GM12878 (cell line): Measurements from ENCODE around the gene CIAO1. TPM values are rescaled to one million over a fixed set of nuclear protein-coding genes. Genes with fewer than 3 reads are reported as not detected.
A peak's percentile ranks its signal among the peaks of the same experiment; 100 is the strongest.

Experiments used
- ATAC-seq: fragments of 200-7000 bp; cut with Tn5 transposase; 3 replicates; pipeline ENCODE4 v1.9.1; 2020; ENCODE audit warnings: mild to moderate bottlenecking, moderate library complexity
- BruUV-seq: library from RNA; stranded (reverse); fragments of 400-500 nt; replicated peaks from 2 replicates; lab custom pipeline; 2021; lab: Mats Ljungman, UMichigan
- CTCF ChIA-PET: fragments of 300-600 bp; sonication (Branson Sonifier 250); formaldehyde crosslinking; extraction: SDS; loops from one replicate; lab custom pipeline; 2021; ENCODE audit warnings: inconsistent platforms; lab: Yijun Ruan, JAX
- POLR2A ChIA-PET: fragments of 350-600 bp; formaldehyde crosslinking; extraction: SDS; loops from one replicate; lab custom pipeline; 2021; ENCODE audit warnings: inconsistent platforms; lab: Charles Lee
- RAD21 ChIA-PET: fragments of 300-600 bp; sonication (Branson Sonifier 250); formaldehyde crosslinking; loops from one replicate; lab custom pipeline; 2023; ENCODE audit warnings: antibody characterized with exemption; ENCODE audit not compliant: unreplicated experiment; lab: Charles Lee
- SMC1A ChIA-PET: fragments of 300-600 bp; sonication (Branson Sonifier 250); formaldehyde crosslinking; loops from one replicate; lab custom pipeline; 2023; ENCODE audit not compliant: unreplicated experiment, uncharacterized antibody; lab: Charles Lee
- DNase-seq: peaks from one replicate; pipeline ENCODE4 v3.0.0-alpha.2; 2011; ENCODE audit warnings: low read depth, low spot score
- FAIRE-seq: peaks from 3 replicates; lab custom pipeline; 2011; peaks lifted over from hg19 to GRCh38; lab: Jason Lieb, UNC
- H2AFZ ChIP-seq: 2 replicates; pipeline ENCODE4 v1.6.0; 2011; ENCODE audit warnings: low read depth, low read length, control low read depth; ENCODE audit not compliant: control insufficient read depth
- H3K27ac ChIP-seq: 2 replicates; pipeline ENCODE4 v1.5.1; 2011; ENCODE audit warnings: control low read depth; ENCODE audit not compliant: control insufficient read depth, insufficient read depth
- H3K27me3 ChIP-seq, 2 experiments: replicated peaks in 1 of 2; 2 replicates each; pipeline versions ENCODE4 v1.6.0 to v1.6.1; 2011; ENCODE audit warnings: low read length in 1 of 2; ENCODE audit not compliant: control insufficient read depth in 2 of 2, insufficient read depth in 2 of 2
- H3K36me3 ChIP-seq, 2 experiments: 2 replicates each; pipeline ENCODE4 v1.5.1; 2011; ENCODE audit warnings: low read length in 1 of 2; ENCODE audit not compliant: control insufficient read depth in 2 of 2, insufficient read depth in 2 of 2
- H3K4me1 ChIP-seq: 2 replicates; pipeline ENCODE4 v1.6.1; 2011; ENCODE audit warnings: mild to moderate bottlenecking, low read length, moderate library complexity, mixed read lengths; ENCODE audit not compliant: control insufficient read depth, insufficient read depth
- H3K4me2 ChIP-seq: 2 replicates; pipeline ENCODE4 v1.6.0; 2011; ENCODE audit warnings: control low read depth; ENCODE audit not compliant: control insufficient read depth, insufficient read depth
- H3K4me3 ChIP-seq: fragments of 200-600 bp; sonication (generic); 2 replicates; pipeline ENCODE4 v1.5.1; 2016
- H3K79me2 ChIP-seq: 2 replicates; pipeline ENCODE4 v1.6.0; 2011; ENCODE audit warnings: low read length; ENCODE audit not compliant: control insufficient read depth, insufficient read depth
- H3K9ac ChIP-seq: 2 replicates; pipeline ENCODE4 v1.8.0; 2011; ENCODE audit warnings: low read length, control low read depth, mixed read lengths; ENCODE audit not compliant: control insufficient read depth, insufficient read depth
- H3K9me3 ChIP-seq: replicated peaks from 3 replicates; pipeline ENCODE4 v1.5.1; 2011; ENCODE audit warnings: mild to moderate bottlenecking, low read length; ENCODE audit not compliant: control insufficient read depth, insufficient read depth
- H4K20me1 ChIP-seq: 2 replicates; pipeline ENCODE4 v1.6.0; 2011; ENCODE audit not compliant: control insufficient read depth, insufficient read depth
- ATF3 ChIP-seq: IDR thresholded peaks from 2 replicates; pipeline ENCODE4 v1.6.1; 2011; ENCODE audit warnings: low read depth, mild to moderate bottlenecking, low read length, moderate library complexity, borderline replicate concordance; ENCODE audit errors: extremely low read depth
- CEBPB ChIP-seq, 2 experiments: fragments of 150-350 bp in 1 of 2; IDR thresholded peaks; 2 replicates each; pipeline ENCODE4 v1.6.1; 2012 to 2014; ENCODE audit warnings: low read depth in 2 of 2, low read length in 2 of 2, borderline replicate concordance in 1 of 2, inconsistent platforms in 1 of 2
- CUX1 ChIP-seq: IDR thresholded peaks from 2 replicates; pipeline ENCODE4 v1.6.1; 2012; ENCODE audit warnings: improper control_type of control experiment, low read depth, low read length; ENCODE audit not compliant: insufficient replicate concordance
- ETV6 ChIP-seq, 2 experiments: fragments of 450-650 bp in 1 of 2; IDR thresholded peaks in 1 of 2; conservative IDR thresholded peaks in 1 of 2; 2 replicates each; pipeline ENCODE4 v1.6.1; 2014; ENCODE audit warnings: antibody characterized with exemption in 1 of 2, borderline replicate concordance in 1 of 2, low read depth in 1 of 2, mild to moderate bottlenecking in 1 of 2, moderate library complexity in 1 of 2
- GABPA ChIP-seq: IDR thresholded peaks from 2 replicates; pipeline ENCODE4 v1.6.1; 2014; ENCODE audit warnings: antibody characterized with exemption, low read depth, mild to moderate bottlenecking, inconsistent platforms
- MLLT1 ChIP-seq: fragments of 450-650 bp; IDR thresholded peaks from 2 replicates; pipeline ENCODE4 v1.6.1; 2016; ENCODE audit warnings: mild to moderate bottlenecking
- MTA3 ChIP-seq: IDR thresholded peaks from 2 replicates; pipeline ENCODE4 v1.6.1; 2012; ENCODE audit warnings: low read length, inconsistent platforms, borderline replicate concordance
- NBN ChIP-seq: fragments of 450-650 bp; IDR thresholded peaks from 2 replicates; pipeline ENCODE4 v1.6.1; 2016
- PAX5 ChIP-seq: IDR thresholded peaks from 2 replicates; pipeline ENCODE4 v1.6.1; 2011; ENCODE audit warnings: low read depth, low read length, borderline replicate concordance
- RFX5 ChIP-seq: IDR thresholded peaks from 2 replicates; pipeline ENCODE4 v1.6.1; 2011; ENCODE audit warnings: low read depth, low read length, improper control_type of control experiment
- SIN3A ChIP-seq: IDR thresholded peaks from 2 replicates; pipeline ENCODE4 v1.6.1; 2012; ENCODE audit warnings: low read depth, low read length, improper control_type of control experiment
- SMARCA5 ChIP-seq: fragments of 450-650 bp; IDR thresholded peaks from 2 replicates; pipeline ENCODE4 v1.6.1; 2017; ENCODE audit warnings: mild to moderate bottlenecking
- SMC3 ChIP-seq: IDR thresholded peaks from 2 replicates; pipeline ENCODE4 v1.6.1; 2011; ENCODE audit warnings: low read length, improper control_type of control experiment, borderline replicate concordance
- SREBF2 ChIP-seq: IDR thresholded peaks from 2 replicates; pipeline ENCODE4 v1.6.1; 2012; ENCODE audit warnings: mild to moderate bottlenecking, low read length
- SUZ12 ChIP-seq: fragments of 200-600 bp; sonication (generic); IDR thresholded peaks from one replicate; pipeline ENCODE4 v1.6.1; 2018; ENCODE audit warnings: antibody characterized with exemption, mild to moderate bottlenecking; ENCODE audit not compliant: unreplicated experiment
- USF2 ChIP-seq: IDR thresholded peaks from 2 replicates; pipeline ENCODE4 v1.6.1; 2011; ENCODE audit warnings: low read depth, low read length, improper control_type of control experiment, borderline replicate concordance
- WGBS: methylation state at CpG from one replicate; pipeline ENCODE4 v1.1.6; 2016; ENCODE audit warnings: low lambda C conversion rate; ENCODE audit not compliant: insufficient replicate concordance, insufficient coverage; ENCODE audit errors: missing lambda C conversion rate; 5-methylcytosine and 5-hydroxymethylcytosine counted together
- in situ Hi-C: fragments of 300-500 bp; cut with MboI; formaldehyde crosslinking; loops from 9 replicates; pipeline ENCODE4 v1.14.3; 2018; ENCODE audit warnings: mixed read lengths
- intact Hi-C: fragments of 100-400 bp; cut with micrococcal nuclease; formaldehyde crosslinking; loops from one replicate; pipeline ENCODE4 v1.14.2; 2022; ENCODE audit not compliant: unreplicated experiment
- polyA plus RNA-seq, 11 experiments: library from polyadenylated mRNA; depleted of rRNA in 4 of 11; unstranded in 6 of 11; stranded (reverse) in 5 of 11; fragments of >200 nt; fragmentation: Nextera tagmentation in 4 of 11; fragmentation: Illumina TruSeq in 1 of 11; extraction: Ambion mirVana in 4 of 11; extraction: Trizol in 1 of 11; gene quantifications; 1 replicate in 1 of 11; 2 replicates in 10 of 11; pipeline versions ENCODE4 v1.2.1 to v1.2.3, GENCODE V29; 2011 to 2016; ENCODE audit warnings: inconsistent platforms in 2 of 11, missing spikeins in 2 of 11, low read depth in 1 of 11
- total RNA-seq, 4 experiments: library from RNA; depleted of rRNA in 3 of 4; stranded (reverse); fragments of >200 nt in 3 of 4; fragmentation: Illumina TruSeq in 1 of 4; extraction: Trizol in 1 of 4; gene quantifications; 2 replicates each; pipeline versions ENCODE4 v1.2.1 to v1.2.3, GENCODE V29; 2013 to 2021

CIAO1 gene
- total and polyA plus RNA-seq, 10 of the 15 experiments (the other 5 are each of a cell fraction or from before 2014, with no cell fraction given) = 8.3 to 89.4 (median 63.4) TPM

GRCh38 chr2:96248624-96249023, 17.4 kb upstream of the CIAO1 start:
- no peak for ATAC-seq
- RAD21 ChIA-PET = no interaction called here
- Histone ChIP-seq H3K9me3 (no peaks in the 10 kb centered on the region), H4K20me1 (no peaks in the 10 kb centered on the region), H3K4me3 (no peak overlapping the region), H3K4me1 (peaks cover 9% of the 10 kb centered on the region), H3K4me2 (no peak overlapping the region), H2AFZ (no peak overlapping the region), H3K9ac (no peak overlapping the region), H3K79me2 (no peaks in the 10 kb centered on the region), H3K36me3 (peaks cover 14 to 15% of the 10 kb centered on the region in 2 experiments; a peak in 3 of 4 replicates), H3K27ac (no peak overlapping the region), H3K27me3 (no peaks in the 10 kb centered on the region)
- TSS peak; percentile 57 for BruUV-seq
- POLR2A ChIA-PET = no interaction called here
- TF ChIP-seq SUZ12 (no peak), CEBPB (IDR thresholded peaks at IDR 0.05; ENCODE audit: borderline replicate concordance in 1 of 2, low read depth in 2 of 2, low read length in 2 of 2) (no peak), RFX5 (no peak), MLLT1 (no peak), ATF3 (no peak), SMC3 (no peak), NBN (no peak), ETV6 (conservative IDR thresholded peaks at IDR 0.05 in 1 of 2, IDR thresholded peaks at IDR 0.05 in 1 of 2; ENCODE audit: borderline replicate concordance in 1 of 2, low read depth in 1 of 2) (no peak), USF2 (no peak), PAX5 (no peak), CUX1 (no peak), MTA3 (no peak), SMARCA5 (no peak), SIN3A (no peak), SREBF2 (no peak), GABPA (no peak)
- SMC1A ChIA-PET = no interaction called here
- WGBS = 98% methylated on average over 4 of the region's 4 CpGs
- FAIRE-seq = no peak
- in situ Hi-C loops (no loop called here), intact Hi-C loops (no loop called here)
- CTCF ChIA-PET = interaction anchor here (3.3 kb wide), 1 partner anchor 11 kb away, joined by 12 read pairs; no protein-coding TSS in a partner anchor
- DNase-seq = no peak
